A549 (cell line): ENCODE data around the gene POC1A. TPM values are rescaled to one million over a fixed set of nuclear protein-coding genes. Genes with fewer than 3 reads are reported as not detected.

Experiments used
- ATAC-seq, 2 experiments: fragments of 200-7000 bp in 1 of 2; fragments of >200 bp in 1 of 2; cut with Nextera tagmentation in 1 of 2; cut with Tn5 transposase in 1 of 2; 3 replicates each; pipeline versions ENCODE4 v1.8.0 to v1.9.1; 2018 to 2020; ENCODE audit warnings: mild to moderate bottlenecking in 1 of 2, moderate library complexity in 1 of 2
- CTCF ChIA-PET: fragments of 300-600 bp; sonication (Branson Sonifier 250); formaldehyde crosslinking; extraction: SDS; loops from one replicate; lab custom pipeline; 2021; ENCODE audit warnings: antibody characterized with exemption, inconsistent platforms; lab: Yijun Ruan, JAX
- POLR2A ChIA-PET: fragments of 350-600 bp; formaldehyde crosslinking; extraction: SDS; loops from one replicate; lab custom pipeline; 2021; ENCODE audit warnings: antibody characterized with exemption, inconsistent platforms; lab: Yijun Ruan, JAX
- DNase-seq, 2 experiments: peaks; one replicate each; pipeline versions ENCODE4 v3.0.0 to v3.0.0-alpha.2; 2011 to 2016; ENCODE audit warnings: low read depth in 1 of 2, low spot score in 1 of 2
- FAIRE-seq: peaks from 2 replicates; lab custom pipeline; 2011; peaks lifted over from hg19 to GRCh38; lab: Jason Lieb, UNC
- H3K27ac ChIP-seq, 2 experiments: fragments of >200 bp; sonication (Bioruptor Twin); formaldehyde crosslinking; 3 replicates each; pipeline ENCODE4 v1.5.1; 2016 to 2017
- H3K4me1 ChIP-seq: fragments of >200 bp; sonication (Bioruptor Twin); formaldehyde crosslinking; 3 replicates; pipeline ENCODE4 v1.6.1; 2016
- H3K4me2 ChIP-seq: fragments of >200 bp; sonication (Bioruptor Twin); formaldehyde crosslinking; 3 replicates; pipeline ENCODE4 v1.6.1; 2016
- H3K4me3 ChIP-seq: fragments of >200 bp; sonication (Bioruptor Twin); formaldehyde crosslinking; 3 replicates; pipeline ENCODE4 v1.5.1; 2016
- H3K9me3 ChIP-seq: fragments of >200 bp; sonication (Bioruptor Twin); formaldehyde crosslinking; 3 replicates; pipeline ENCODE4 v1.6.1; 2016
- BCL3 ChIP-seq: fragments of >200 bp; sonication (Bioruptor Twin); formaldehyde crosslinking; IDR thresholded peaks from 3 replicates; pipeline ENCODE4 v1.6.1; 2016
- BHLHE40 ChIP-seq: IDR thresholded peaks from 2 replicates; pipeline ENCODE4 v1.6.1; 2012; ENCODE audit warnings: low read depth, low read length, inconsistent platforms
- CBX2 ChIP-seq: fragments of 200-600 bp; sonication (generic); IDR thresholded peaks from 2 replicates; pipeline ENCODE4 v1.6.1; 2016; ENCODE audit warnings: low read depth, mild to moderate bottlenecking, borderline replicate concordance
- CHD4 ChIP-seq: fragments of 200-600 bp; sonication (generic); IDR thresholded peaks from 2 replicates; pipeline ENCODE4 v1.6.1; 2016; ENCODE audit warnings: antibody characterized with exemption, mild to moderate bottlenecking, borderline replicate concordance
- E2F6 ChIP-seq: IDR thresholded peaks from 2 replicates; pipeline ENCODE4 v1.6.1; 2012; ENCODE audit warnings: low read depth, borderline replicate concordance
- EHF ChIP-seq: fragments of 250-450 bp; sonication (Bioruptor Pico); IDR thresholded peaks from 2 replicates; pipeline ENCODE4 v1.5.0; 2020; ENCODE audit warnings: mild to moderate bottlenecking
- EHMT2 ChIP-seq: fragments of 200-600 bp; sonication (generic); IDR thresholded peaks from 2 replicates; pipeline ENCODE4 v1.6.1; 2016; ENCODE audit warnings: antibody characterized with exemption, low read depth, mild to moderate bottlenecking, moderate library complexity
- EP300 ChIP-seq, 2 experiments: fragments of >200 bp; sonication (Bioruptor Twin); formaldehyde crosslinking; IDR thresholded peaks; 2 replicates in 1 of 2; 3 replicates in 1 of 2; pipeline ENCODE4 v1.6.1; 2016 to 2017
- FOSB ChIP-seq: fragments of 250-450 bp; sonication (Bioruptor Pico); IDR thresholded peaks from 2 replicates; pipeline ENCODE4 v1.5.0; 2020; ENCODE audit warnings: mild to moderate bottlenecking, moderate library complexity
- HEYL ChIP-seq: fragments of 250-450 bp; sonication (Bioruptor Pico); IDR thresholded peaks from 2 replicates; pipeline ENCODE4 v1.8.0; 2021; ENCODE audit warnings: mild to moderate bottlenecking, moderate library complexity
- HOXB5 ChIP-seq: fragments of 250-450 bp; sonication (Bioruptor Pico); IDR thresholded peaks from 2 replicates; pipeline ENCODE4 v1.5.0; 2020; ENCODE audit warnings: mild to moderate bottlenecking, moderate library complexity
- JUNB ChIP-seq: fragments of >200 bp; sonication (Bioruptor Twin); formaldehyde crosslinking; IDR thresholded peaks from 2 replicates; pipeline ENCODE4 v1.6.1; 2016
- KDM5A ChIP-seq: fragments of 200-600 bp; sonication (generic); IDR thresholded peaks from 2 replicates; pipeline ENCODE4 v1.6.1; 2016; ENCODE audit warnings: antibody characterized with exemption, mild to moderate bottlenecking
- MYC ChIP-seq: IDR thresholded peaks from 2 replicates; pipeline ENCODE4 v1.6.1; 2012; ENCODE audit warnings: mild to moderate bottlenecking, inconsistent platforms, low read length, improper control_type of control experiment, borderline replicate concordance
- NFE2L2 ChIP-seq: fragments of 150-350 bp; conservative IDR thresholded peaks from 2 replicates; pipeline ENCODE4 v1.6.1; 2014; ENCODE audit warnings: low read length
- NPAS2 ChIP-seq: fragments of 250-450 bp; sonication (Bioruptor Pico); IDR thresholded peaks from 2 replicates; pipeline ENCODE4 v1.8.0; 2022; ENCODE audit warnings: mild to moderate bottlenecking, moderate library complexity, borderline replicate concordance
- PHF8 ChIP-seq: fragments of 200-600 bp; sonication (generic); IDR thresholded peaks from 2 replicates; pipeline ENCODE4 v1.6.1; 2016; ENCODE audit warnings: low read depth, mild to moderate bottlenecking, antibody characterized with exemption, moderate library complexity, borderline replicate concordance
- POLR2A ChIP-seq: IDR thresholded peaks from 2 replicates; pipeline ENCODE4 v1.6.1; 2012; ENCODE audit warnings: mild to moderate bottlenecking, low read length
- RARB ChIP-seq: fragments of 250-450 bp; sonication (Bioruptor Pico); IDR thresholded peaks from 2 replicates; pipeline ENCODE4 v1.8.0; 2021; ENCODE audit warnings: mild to moderate bottlenecking, moderate library complexity
- REST ChIP-seq: fragments of 200-600 bp; sonication (generic); IDR thresholded peaks from 2 replicates; pipeline ENCODE4 v1.6.1; 2016; ENCODE audit warnings: antibody characterized with exemption, mild to moderate bottlenecking, moderate library complexity
- RNF2 ChIP-seq: fragments of 200-600 bp; sonication (generic); IDR thresholded peaks from 2 replicates; pipeline ENCODE4 v1.6.1; 2016; ENCODE audit warnings: low read depth, mild to moderate bottlenecking, antibody characterized with exemption, moderate library complexity, borderline replicate concordance
- SMC3 ChIP-seq: fragments of >200 bp; sonication (Bioruptor Twin); formaldehyde crosslinking; IDR thresholded peaks from 3 replicates; pipeline ENCODE4 v1.6.1; 2018; ENCODE audit warnings: inconsistent platforms
- SREBF2 ChIP-seq: fragments of 450-650 bp; IDR thresholded peaks from 2 replicates; pipeline ENCODE4 v1.6.1; 2014; ENCODE audit warnings: mild to moderate bottlenecking, moderate library complexity
- USF2 ChIP-seq: fragments of 450-650 bp; IDR thresholded peaks from 2 replicates; pipeline ENCODE4 v1.6.1; 2014; ENCODE audit warnings: antibody characterized with exemption
- ZNF302 ChIP-seq: fragments of 250-450 bp; sonication (Bioruptor Pico); IDR thresholded peaks from 2 replicates; pipeline ENCODE4 v1.9.0; 2021; ENCODE audit warnings: inconsistent platforms, mild to moderate bottlenecking, moderate library complexity
- WGBS: methylation state at CpG from one replicate; pipeline ENCODE4 v1.1.6; 2017; ENCODE audit errors: missing lambda C conversion rate; 5-methylcytosine and 5-hydroxymethylcytosine counted together
- polyA plus RNA-seq, 4 experiments: library from polyadenylated mRNA; depleted of rRNA in 3 of 4; stranded (reverse); fragments of >200 nt; fragmentation: RNase III in 1 of 4; extraction: RNeasy Plus Mini Kit Qiagen cat#74134 plus additional on column Dnase treatment in 1 of 4; gene quantifications; 2 replicates in 3 of 4; 3 replicates in 1 of 4; pipeline ENCODE4 v1.2.3, GENCODE V29; 2011 to 2017

POC1A gene
- polyA plus RNA-seq, 2 of the 4 experiments (the other 2 are of a cell fraction), result 9.4 to 14.1 TPM

- H3K4me1 ChIP-seq, result no peaks in the 10 kb centered on the region
- H3K9me3 ChIP-seq, result no peaks in the 10 kb centered on the region
- 89% methylated on average over 4 of the region's 8 CpGs for WGBS
- no peak overlapping the region for H3K4me3 ChIP-seq
- H3K27ac ChIP-seq, result no peak overlapping the region
- H3K4me2 ChIP-seq, result no peak overlapping the region
- no peak for FAIRE-seq
- no peak for TF ChIP-seq CHD4
- no peak for TF ChIP-seq REST
- no peak for TF ChIP-seq NFE2L2
- no peak for TF ChIP-seq EP300 (IDR thresholded peaks at IDR 0.05)
- TF ChIP-seq CBX2, result no peak
- no peak for TF ChIP-seq KDM5A
- no peak for TF ChIP-seq RARB (CRISPR knock-in tag)
- no peak for TF ChIP-seq PHF8
- no peak for TF ChIP-seq BHLHE40
- TF ChIP-seq HOXB5 (CRISPR knock-in tag), result no peak
- TF ChIP-seq EHF, result no peak
- no peak for TF ChIP-seq JUNB
- no peak for TF ChIP-seq EHMT2
- no peak for TF ChIP-seq MYC
- TF ChIP-seq POLR2A, result no peak
- no peak for TF ChIP-seq E2F6
- TF ChIP-seq, all 56 proteins: peak for 0
- DNase-seq (no peak), ATAC-seq (no peak)
- ChIA-PET POLR2A (no interaction called here), CTCF (interaction anchor here (1.1 kb wide), 1 partner anchor 12 kb away, joined by 3 read pairs; no protein-coding TSS in a partner anchor)
Observed at GRCh38 chr3:52082951-52083350, 71.3 kb downstream of the POC1A start.

GRCh38 chr3:52080830-52081719 lies 73.1 kb downstream of the POC1A start:
- H3K27ac ChIP-seq, result no peak overlapping the region
- H3K4me1 ChIP-seq, result no peaks in the 10 kb centered on the region
- H3K4me3 ChIP-seq, result no peak overlapping the region
- WGBS, result 90% methylated on average over 21 of the region's 21 CpGs
- CTCF ChIA-PET, result no interaction called here
- no peaks in the 10 kb centered on the region for H3K9me3 ChIP-seq
- POLR2A ChIA-PET, result no interaction called here
- FAIRE-seq, result no peak
- H3K4me2 ChIP-seq, result no peak overlapping the region
- DNase-seq, result no peak
- ATAC-seq, result no peak
- TF ChIP-seq SMC3 (no peak), ZNF302 (CRISPR knock-in tag) (no peak), EHF (no peak), BCL3 (no peak), RNF2 (no peak), HEYL (no peak), BHLHE40 (no peak), NPAS2 (CRISPR knock-in tag) (no peak), USF2 (no peak), KDM5A (no peak), NFE2L2 (no peak), SREBF2 (no peak), FOSB (no peak), REST (no peak)
